HEK293 (cell line): ENCODE results near the gene CNIH1.
A peak's percentile ranks its signal among the peaks of the same experiment; 100 is the strongest.
"Not testable (repeated sequence)": the region's sequence is repeated elsewhere in the genome, so short reads cannot be mapped to it uniquely, and the experiment has no call there.

Experiments
- CTCF ChIA-PET: fragments of 350-600 bp; formaldehyde crosslinking; extraction: SDS; loops from one replicate; lab custom pipeline; 2021; ENCODE audit warnings: antibody characterized with exemption; lab: Yijun Ruan, JAX
- POLR2A ChIA-PET: fragments of 300-600 bp; formaldehyde crosslinking; extraction: SDS; loops from one replicate; lab custom pipeline; 2020; ENCODE audit warnings: antibody characterized with exemption, inconsistent platforms; lab: Yijun Ruan, JAX
- H3K27ac ChIP-seq: fragments of 200-500 bp; sonication (Bioruptor generic); 2 replicates; pipeline ENCODE4 v1.5.1; 2014; ENCODE audit warnings: low read depth, low read length, control low read depth, inconsistent platforms; ENCODE audit errors: extremely low read depth
- H3K36me3 ChIP-seq, 2 experiments: fragments of 200-500 bp in 1 of 2; sonication (Bioruptor generic) in 1 of 2; 1 replicate in 1 of 2; 2 replicates in 1 of 2; pipeline ENCODE4 v1.5.1; 2014 to 2017; ENCODE audit warnings: inconsistent platforms in 2 of 2, low read length in 2 of 2; ENCODE audit not compliant: control insufficient read depth in 2 of 2, insufficient read depth in 1 of 2
- H3K4me1 ChIP-seq: fragments of 200-500 bp; sonication (Bioruptor generic); 2 replicates; pipeline ENCODE4 v1.5.1; 2014; ENCODE audit warnings: mild to moderate bottlenecking, low read length, inconsistent platforms; ENCODE audit not compliant: control insufficient read depth, insufficient read depth
- H3K4me3 ChIP-seq: 2 replicates; pipeline ENCODE4 v1.5.1; 2011; ENCODE audit warnings: low read depth, mild to moderate bottlenecking, control low read depth, low read length, moderate library complexity
- H3K9me3 ChIP-seq: fragments of 200-500 bp; sonication (Bioruptor generic); 2 replicates; pipeline ENCODE4 v1.5.1; 2014; ENCODE audit warnings: low read depth, low read length, inconsistent platforms; ENCODE audit not compliant: control insufficient read depth, insufficient read depth
- EGR2 ChIP-seq: fragments of 450-650 bp; formaldehyde crosslinking; IDR thresholded peaks from 2 replicates; pipeline ENCODE4 v1.5.1; 2016; ENCODE audit warnings: low read depth, missing biosample characterization, missing genetic modification characterization
- MEIS1 ChIP-seq: sonication (generic); formaldehyde crosslinking; IDR thresholded peaks from 2 replicates; pipeline ENCODE4 v1.8.1; 2022; ENCODE audit warnings: missing genetic modification reagents, mild to moderate bottlenecking, borderline replicate concordance
- OSR2 ChIP-seq: fragments of 450-650 bp; formaldehyde crosslinking; IDR thresholded peaks from 2 replicates; pipeline ENCODE4 v1.5.1; 2016; ENCODE audit warnings: missing biosample characterization, missing genetic modification characterization
- RBAK ChIP-seq: fragments of 450-650 bp; formaldehyde crosslinking; IDR thresholded peaks from 2 replicates; pipeline ENCODE4 v1.5.1; 2016; ENCODE audit warnings: missing biosample characterization, missing genetic modification characterization
- SP3 ChIP-seq: fragments of 450-650 bp; formaldehyde crosslinking; IDR thresholded peaks from 2 replicates; pipeline ENCODE4 v1.5.1; 2016; ENCODE audit warnings: missing biosample characterization, missing genetic modification characterization
- ZBTB48 ChIP-seq: fragments of 450-650 bp; formaldehyde crosslinking; IDR thresholded peaks from 2 replicates; pipeline ENCODE4 v1.5.1; 2016; ENCODE audit warnings: missing biosample characterization, missing genetic modification characterization
- ZBTB8A ChIP-seq: fragments of 450-650 bp; formaldehyde crosslinking; IDR thresholded peaks from 2 replicates; pipeline ENCODE4 v1.5.1; 2016; ENCODE audit warnings: missing biosample characterization, missing genetic modification characterization
- ZIC2 ChIP-seq: fragments of 450-650 bp; formaldehyde crosslinking; IDR thresholded peaks from 2 replicates; pipeline ENCODE4 v1.5.1; 2016; ENCODE audit warnings: missing biosample characterization, missing genetic modification characterization
- ZNF146 ChIP-seq: fragments of 450-650 bp; formaldehyde crosslinking; IDR thresholded peaks from 2 replicates; pipeline ENCODE4 v1.5.1; 2016; ENCODE audit warnings: missing biosample characterization, missing genetic modification characterization
- ZNF221 ChIP-seq: fragments of 450-650 bp; formaldehyde crosslinking; IDR thresholded peaks from 2 replicates; pipeline ENCODE4 v1.5.1; 2017; ENCODE audit warnings: missing biosample characterization, missing genetic modification characterization, borderline replicate concordance
- ZNF266 ChIP-seq: fragments of 450-650 bp; formaldehyde crosslinking; IDR thresholded peaks from 2 replicates; pipeline ENCODE4 v1.5.1; 2016; ENCODE audit warnings: missing biosample characterization, missing genetic modification characterization, low read depth
- ZNF335 ChIP-seq: fragments of 450-650 bp; formaldehyde crosslinking; conservative IDR thresholded peaks from 2 replicates; pipeline ENCODE4 v1.5.1; 2016; ENCODE audit warnings: missing biosample characterization, missing genetic modification characterization
- ZNF394 ChIP-seq: fragments of 450-650 bp; formaldehyde crosslinking; IDR thresholded peaks from 2 replicates; pipeline ENCODE4 v1.5.1; 2016; ENCODE audit warnings: missing biosample characterization, missing genetic modification characterization, mild to moderate bottlenecking, moderate library complexity, borderline replicate concordance
- ZNF433 ChIP-seq: fragments of 450-650 bp; formaldehyde crosslinking; IDR thresholded peaks from 2 replicates; pipeline ENCODE4 v1.5.1; 2016; ENCODE audit warnings: missing biosample characterization, missing genetic modification characterization, low read depth
- ZNF529 ChIP-seq: fragments of 450-650 bp; formaldehyde crosslinking; IDR thresholded peaks from 2 replicates; pipeline ENCODE4 v1.5.1; 2017; ENCODE audit warnings: missing genetic modification characterization, missing biosample characterization; ENCODE audit not compliant: insufficient replicate concordance
- ZNF558 ChIP-seq: fragments of 450-650 bp; formaldehyde crosslinking; IDR thresholded peaks from 2 replicates; pipeline ENCODE4 v1.5.1; 2016; ENCODE audit warnings: missing biosample characterization, missing genetic modification characterization
- ZNF664 ChIP-seq: fragments of 450-650 bp; formaldehyde crosslinking; IDR thresholded peaks from 2 replicates; pipeline ENCODE4 v1.5.1; 2016; ENCODE audit warnings: missing biosample characterization, missing genetic modification characterization
- ZNF747 ChIP-seq: fragments of 450-650 bp; formaldehyde crosslinking; IDR thresholded peaks from 2 replicates; pipeline ENCODE4 v1.5.1; 2016; ENCODE audit warnings: missing biosample characterization, missing genetic modification characterization
- ZNF768 ChIP-seq: fragments of 450-650 bp; formaldehyde crosslinking; IDR thresholded peaks from 2 replicates; pipeline ENCODE4 v1.5.1; 2018; ENCODE audit warnings: missing biosample characterization, mild to moderate bottlenecking, missing genetic modification characterization
- ZNF777 ChIP-seq: fragments of 450-650 bp; formaldehyde crosslinking; IDR thresholded peaks from 2 replicates; pipeline ENCODE4 v1.5.1; 2017; ENCODE audit warnings: missing biosample characterization, missing genetic modification characterization, borderline replicate concordance
- TF ChIP-seq, protein P1 (sequence below): fragments of 450-650 bp; formaldehyde crosslinking; IDR thresholded peaks from 2 replicates; pipeline ENCODE4 v1.5.1; 2016; ENCODE audit warnings: missing biosample characterization, missing genetic modification characterization, low read depth
- TF ChIP-seq, protein P2 (sequence below): fragments of 450-650 bp; formaldehyde crosslinking; IDR thresholded peaks from 2 replicates; pipeline ENCODE4 v1.5.1; 2016; ENCODE audit warnings: missing biosample characterization, missing genetic modification characterization
- TF ChIP-seq, protein P3 (sequence below): fragments of 450-650 bp; formaldehyde crosslinking; IDR thresholded peaks from 2 replicates; pipeline ENCODE4 v1.5.1; 2016; ENCODE audit warnings: missing biosample characterization, missing genetic modification characterization

CNIH1 gene

DNA sequence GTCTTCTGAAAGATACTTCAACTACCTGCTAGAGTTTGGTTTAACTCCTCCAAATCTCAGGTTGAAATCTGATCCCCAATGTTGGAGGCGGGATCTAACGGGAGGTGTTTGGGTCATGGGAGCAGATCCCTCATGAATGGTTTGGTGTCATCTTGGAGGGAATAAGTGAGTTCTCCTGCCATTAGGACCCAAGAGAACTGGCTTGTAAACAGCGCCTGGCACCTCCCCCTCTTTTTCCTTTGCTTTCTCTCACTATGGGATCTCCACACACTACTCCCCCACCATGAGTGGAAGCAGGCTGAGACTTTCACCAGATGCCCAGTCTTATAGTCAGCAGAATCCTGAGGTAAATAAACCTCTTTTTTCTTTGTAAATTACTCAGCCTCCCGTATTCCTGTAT lies 2.5 kb downstream of the CNIH1 start (continued):
- TF ChIP-seq, protein P1, sequence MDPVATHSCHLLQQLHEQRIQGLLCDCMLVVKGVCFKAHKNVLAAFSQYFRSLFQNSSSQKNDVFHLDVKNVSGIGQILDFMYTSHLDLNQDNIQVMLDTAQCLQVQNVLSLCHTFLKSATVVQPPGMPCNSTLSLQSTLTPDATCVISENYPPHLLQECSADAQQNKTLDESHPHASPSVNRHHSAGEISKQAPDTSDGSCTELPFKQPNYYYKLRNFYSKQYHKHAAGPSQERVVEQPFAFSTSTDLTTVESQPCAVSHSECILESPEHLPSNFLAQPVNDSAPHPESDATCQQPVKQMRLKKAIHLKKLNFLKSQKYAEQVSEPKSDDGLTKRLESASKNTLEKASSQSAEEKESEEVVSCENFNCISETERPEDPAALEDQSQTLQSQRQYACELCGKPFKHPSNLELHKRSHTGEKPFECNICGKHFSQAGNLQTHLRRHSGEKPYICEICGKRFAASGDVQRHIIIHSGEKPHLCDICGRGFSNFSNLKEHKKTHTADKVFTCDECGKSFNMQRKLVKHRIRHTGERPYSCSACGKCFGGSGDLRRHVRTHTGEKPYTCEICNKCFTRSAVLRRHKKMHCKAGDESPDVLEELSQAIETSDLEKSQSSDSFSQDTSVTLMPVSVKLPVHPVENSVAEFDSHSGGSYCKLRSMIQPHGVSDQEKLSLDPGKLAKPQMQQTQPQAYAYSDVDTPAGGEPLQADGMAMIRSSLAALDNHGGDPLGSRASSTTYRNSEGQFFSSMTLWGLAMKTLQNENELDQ (tag by site-specific recombination) = no peak
- no peak for TF ChIP-seq ZBTB8A (tag by site-specific recombination)
- no peak for TF ChIP-seq ZIC2
- TF ChIP-seq ZNF335 (tag by site-specific recombination) = no peak
- TF ChIP-seq ZBTB48 (tag by site-specific recombination) = no peak
- TF ChIP-seq ZNF664 (tag by site-specific recombination) = no peak
- TF ChIP-seq ZNF747 (tag by site-specific recombination) = no peak
- TF ChIP-seq ZNF266 (tag by site-specific recombination) = no peak
- TF ChIP-seq ZNF433 (tag by site-specific recombination) = no peak
- no peak for TF ChIP-seq RBAK (tag by site-specific recombination)
- TF ChIP-seq ZNF777 = no peak
- no peak for TF ChIP-seq ZNF221 (tag by site-specific recombination)
- TF ChIP-seq ZNF768 = no peak
- TF ChIP-seq ZNF558 = no peak
- TF ChIP-seq, protein P2, sequence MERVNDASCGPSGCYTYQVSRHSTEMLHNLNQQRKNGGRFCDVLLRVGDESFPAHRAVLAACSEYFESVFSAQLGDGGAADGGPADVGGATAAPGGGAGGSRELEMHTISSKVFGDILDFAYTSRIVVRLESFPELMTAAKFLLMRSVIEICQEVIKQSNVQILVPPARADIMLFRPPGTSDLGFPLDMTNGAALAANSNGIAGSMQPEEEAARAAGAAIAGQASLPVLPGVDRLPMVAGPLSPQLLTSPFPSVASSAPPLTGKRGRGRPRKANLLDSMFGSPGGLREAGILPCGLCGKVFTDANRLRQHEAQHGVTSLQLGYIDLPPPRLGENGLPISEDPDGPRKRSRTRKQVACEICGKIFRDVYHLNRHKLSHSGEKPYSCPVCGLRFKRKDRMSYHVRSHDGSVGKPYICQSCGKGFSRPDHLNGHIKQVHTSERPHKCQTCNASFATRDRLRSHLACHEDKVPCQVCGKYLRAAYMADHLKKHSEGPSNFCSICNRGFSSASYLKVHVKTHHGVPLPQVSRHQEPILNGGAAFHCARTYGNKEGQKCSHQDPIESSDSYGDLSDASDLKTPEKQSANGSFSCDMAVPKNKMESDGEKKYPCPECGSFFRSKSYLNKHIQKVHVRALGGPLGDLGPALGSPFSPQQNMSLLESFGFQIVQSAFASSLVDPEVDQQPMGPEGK = peak; percentile 43; the same call in 1 of the 2 replicates
- peak; percentile 7; the same call in 1 of the 2 replicates for TF ChIP-seq EGR2 (tag by site-specific recombination)
- no peak for TF ChIP-seq MEIS1 (CRISPR knock-in tag)
- TF ChIP-seq SP3 (tag by site-specific recombination) = peak; percentile 32; the same call in 1 of the 2 replicates
- TF ChIP-seq OSR2 (tag by site-specific recombination) = no peak
- TF ChIP-seq ZNF146 (tag by site-specific recombination) = no peak
- no peak for TF ChIP-seq ZNF529
- TF ChIP-seq, all 188 proteins: peak for 12

DNA sequence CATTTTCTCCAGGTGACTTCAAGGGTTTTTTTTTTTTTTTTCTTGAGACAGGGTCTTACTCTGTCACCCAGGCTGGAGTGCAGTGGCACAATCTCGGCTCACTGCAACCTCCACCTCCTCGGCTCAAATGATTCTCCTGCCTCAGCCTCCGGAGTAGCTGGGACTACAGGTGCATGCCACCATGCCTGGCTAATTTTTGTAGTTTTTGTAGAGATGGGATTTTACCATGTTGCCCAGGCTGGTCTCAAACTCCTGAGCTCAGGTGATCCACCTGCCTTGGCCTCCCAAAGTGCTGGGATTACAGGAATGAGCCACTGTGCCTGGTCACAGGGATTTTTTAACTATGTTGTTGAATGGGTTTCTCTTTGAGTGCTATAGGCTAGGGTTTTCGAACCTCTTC lies 3.2 kb downstream of the CNIH1 start:
- POLR2A ChIA-PET = interaction anchor here (0.7 kb wide), 1 partner anchor 549 kb away, joined by 3 read pairs; no protein-coding TSS in a partner anchor
- peak; percentile 52; the same call in 1 of the 2 replicates for TF ChIP-seq ZNF394 (tag by site-specific recombination)
- TF ChIP-seq, protein P3, sequence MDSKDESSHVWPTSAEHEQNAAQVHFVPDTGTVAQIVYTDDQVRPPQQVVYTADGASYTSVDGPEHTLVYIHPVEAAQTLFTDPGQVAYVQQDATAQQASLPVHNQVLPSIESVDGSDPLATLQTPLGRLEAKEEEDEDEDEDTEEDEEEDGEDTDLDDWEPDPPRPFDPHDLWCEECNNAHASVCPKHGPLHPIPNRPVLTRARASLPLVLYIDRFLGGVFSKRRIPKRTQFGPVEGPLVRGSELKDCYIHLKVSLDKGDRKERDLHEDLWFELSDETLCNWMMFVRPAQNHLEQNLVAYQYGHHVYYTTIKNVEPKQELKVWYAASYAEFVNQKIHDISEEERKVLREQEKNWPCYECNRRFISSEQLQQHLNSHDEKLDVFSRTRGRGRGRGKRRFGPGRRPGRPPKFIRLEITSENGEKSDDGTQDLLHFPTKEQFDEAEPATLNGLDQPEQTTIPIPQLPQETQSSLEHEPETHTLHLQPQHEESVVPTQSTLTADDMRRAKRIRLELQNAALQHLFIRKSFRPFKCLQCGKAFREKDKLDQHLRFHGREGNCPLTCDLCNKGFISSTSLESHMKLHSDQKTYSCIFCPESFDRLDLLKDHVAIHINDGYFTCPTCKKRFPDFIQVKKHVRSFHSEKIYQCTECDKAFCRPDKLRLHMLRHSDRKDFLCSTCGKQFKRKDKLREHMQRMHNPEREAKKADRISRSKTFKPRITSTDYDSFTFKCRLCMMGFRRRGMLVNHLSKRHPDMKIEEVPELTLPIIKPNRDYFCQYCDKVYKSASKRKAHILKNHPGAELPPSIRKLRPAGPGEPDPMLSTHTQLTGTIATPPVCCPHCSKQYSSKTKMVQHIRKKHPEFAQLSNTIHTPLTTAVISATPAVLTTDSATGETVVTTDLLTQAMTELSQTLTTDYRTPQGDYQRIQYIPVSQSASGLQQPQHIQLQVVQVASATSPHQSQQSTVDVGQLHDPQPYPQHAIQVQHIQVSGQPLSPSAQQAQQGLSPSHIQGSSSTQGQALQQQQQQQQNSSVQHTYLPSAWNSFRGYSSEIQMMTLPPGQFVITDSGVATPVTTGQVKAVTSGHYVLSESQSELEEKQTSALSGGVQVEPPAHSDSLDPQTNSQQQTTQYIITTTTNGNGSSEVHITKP (tag by site-specific recombination) = peak; percentile 74
- not testable (repeated sequence) for H3K4me3 ChIP-seq, H3K27ac ChIP-seq, H3K36me3 ChIP-seq, H3K9me3 ChIP-seq
- CTCF ChIA-PET = interaction anchor here (0.6 to 0.8 kb wide), 2 partner anchors 51 to 337 kb away, joined by 3 to 5 read pairs; partner anchors contain the start of gene GMFB
- peaks cover 30% of the 10 kb centered on the region for H3K4me1 ChIP-seq
